ENCODE data around the gene HYAL3.
"Not testable (repeated sequence)": the region's sequence is repeated elsewhere in the genome, so short reads cannot be mapped to it uniquely, and the experiment has no call there.

The HYAL3 gene

GRCh38 chr3:50268703-50269451 lies 30.3 kb downstream of the HYAL3 start, which contains the start of gene SEMA3B:
Gene SEMA3B, plus strand, starts transcription at chr3:50269147. Its CDS starts 94 bp downstream, at chr3:50269241.
- DNase-seq, result no peak

- DNase-seq, result no peak
These were observed 30.9 kb downstream of the HYAL3 start for GRCh38 chr3:50268276-50268675.

GRCh38 chr3:50267280-50267913 lies 31.8 kb downstream of the HYAL3 start:
- no peak for DNase-seq

- no peak for DNase-seq
These were observed 32.4 kb downstream of the HYAL3 start for GRCh38 chr3:50266836-50267235.

GRCh38 chr3:50266017-50266416 lies 33.2 kb downstream of the HYAL3 start:
- DNase-seq, result no peak

GRCh38 chr3:50265571-50265970 lies 33.6 kb downstream of the HYAL3 start:
- DNase-seq, result no peak

GRCh38 chr3:50264964-50265485 lies 34.2 kb downstream of the HYAL3 start:
- no peak for DNase-seq

- no peak for DNase-seq
These were observed 34.7 kb downstream of the HYAL3 start for GRCh38 chr3:50264383-50264963.

GRCh38 chr3:50263478-50264382 lies 35.5 kb downstream of the HYAL3 start:
- no peak for DNase-seq

GRCh38 chr3:50262778-50263177 lies 36.4 kb downstream of the HYAL3 start:
- no peak for DNase-seq

GRCh38 chr3:50262200-50262599 lies 37.0 kb downstream of the HYAL3 start:
- DNase-seq, result not testable (repeated sequence)

- DNase-seq, result no peak
These were observed 37.7 kb downstream of the HYAL3 start for GRCh38 chr3:50261505-50261904.

- DNase-seq, result no peak
These were observed 38.2 kb downstream of the HYAL3 start for GRCh38 chr3:50260942-50261441.

GRCh38 chr3:50260027-50260941 lies 38.9 kb downstream of the HYAL3 start:
- DNase-seq, result peak; percentile 84

- no peak for DNase-seq
These were observed 39.7 kb downstream of the HYAL3 start for GRCh38 chr3:50259432-50260026.

GRCh38 chr3:50258979-50259378 lies 40.2 kb downstream of the HYAL3 start:
- DNase-seq, result no peak

GRCh38 chr3:50258029-50258680 lies 41.0 kb downstream of the HYAL3 start:
- DNase-seq, result no peak

- DNase-seq, result no peak
These were observed 42.0 kb downstream of the HYAL3 start for GRCh38 chr3:50256978-50257890.

- no peak for DNase-seq
These were observed 44.0 kb downstream of the HYAL3 start for GRCh38 chr3:50255251-50255615.
